A673 (cell line): ENCODE results near the gene MRM2.

ENCODE experiments used
- CTCF ChIP-seq: fragments of 300-800, 200-600 bp; sonication (generic); conservative IDR thresholded peaks from 2 replicates; pipeline ENCODE4 v1.5.1; 2017; ENCODE audit warnings: low read depth, mild to moderate bottlenecking, antibody characterized with exemption, low read length, moderate library complexity, mixed read lengths
- EZH2 ChIP-seq: fragments of 200-600 bp; sonication (generic); IDR thresholded peaks from 2 replicates; pipeline ENCODE4 v1.6.1; 2017; ENCODE audit warnings: borderline replicate concordance, low read depth, mild to moderate bottlenecking, mixed read lengths, antibody characterized with exemption, low read length; ENCODE audit not compliant: poor library complexity, severe bottlenecking

GRCh38 chr7:2222516-2222915 is 19.5 kb downstream of the MRM2 start:
- TF ChIP-seq CTCF = no peak
- no peak for TF ChIP-seq EZH2
